NCI-H510A treated with DMSO at 0.1 percent for 48 hours (cell line): Measurements from ENCODE around the gene GLIS2.
A peak's percentile ranks its signal among the peaks of the same experiment; 100 is the strongest.

Experiments used
- DNase-seq: peaks from one replicate; lab custom pipeline; 2025; lab: John Stamatoyannopoulos, UW

Gene GLIS2

DNA sequence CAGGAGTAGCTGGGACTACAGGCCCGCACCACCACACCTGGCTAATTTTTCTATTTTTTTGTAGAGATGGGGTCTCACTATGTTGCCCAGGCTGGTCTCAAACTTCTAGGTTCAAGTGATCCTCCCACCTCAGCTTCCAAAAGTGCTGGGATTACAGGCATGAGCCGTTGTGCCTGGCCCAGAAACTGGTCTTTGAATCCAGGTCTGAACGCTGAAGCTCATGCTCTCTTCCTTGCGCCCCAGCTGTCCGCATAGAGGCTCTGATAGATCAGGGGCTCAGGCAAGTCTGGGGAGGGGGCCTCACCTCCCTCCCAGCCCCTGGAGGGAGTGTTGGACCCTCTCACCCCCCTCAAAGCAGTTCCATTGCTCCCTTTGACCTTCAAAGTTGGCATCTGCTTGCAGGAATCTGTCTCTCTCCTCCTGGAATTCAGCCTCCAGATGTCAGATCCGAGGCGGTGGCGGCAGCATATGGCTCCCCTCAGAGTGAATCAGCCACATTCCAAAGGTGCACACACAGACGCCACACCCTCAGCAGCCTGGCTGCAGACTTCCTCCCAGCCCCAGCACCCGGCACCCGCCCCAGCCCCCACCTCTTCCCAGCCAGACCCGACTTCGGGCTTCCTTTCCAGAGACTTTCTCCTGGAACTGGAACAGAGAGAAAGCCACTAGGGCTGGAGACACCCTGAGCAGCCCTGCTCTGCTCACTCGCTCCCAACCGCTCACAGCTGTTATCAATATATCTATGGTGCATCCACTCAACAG is 16.9 kb upstream of the GLIS2 start:
- no peak for DNase-seq

DNA sequence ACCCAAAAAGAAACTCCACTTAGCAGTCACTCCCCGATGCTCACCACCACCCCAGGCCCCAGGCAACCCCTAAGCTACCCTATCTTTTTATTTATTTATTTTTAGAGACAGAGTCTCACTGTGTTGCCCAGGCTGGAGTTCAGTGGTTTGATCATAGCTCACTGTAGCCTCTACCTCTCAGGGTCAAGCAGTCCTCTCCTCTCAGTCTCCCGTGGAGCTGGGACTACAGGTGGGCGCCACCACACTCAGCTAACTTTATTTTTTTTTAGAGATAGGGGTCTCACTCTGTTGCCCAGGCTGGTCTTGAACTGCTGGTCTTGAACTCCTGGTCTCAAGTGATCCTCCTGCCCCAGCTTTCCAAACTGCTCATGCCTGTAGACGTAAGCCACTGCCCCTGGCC is 14.7 kb upstream of the GLIS2 start:
- no peak for DNase-seq

DNA sequence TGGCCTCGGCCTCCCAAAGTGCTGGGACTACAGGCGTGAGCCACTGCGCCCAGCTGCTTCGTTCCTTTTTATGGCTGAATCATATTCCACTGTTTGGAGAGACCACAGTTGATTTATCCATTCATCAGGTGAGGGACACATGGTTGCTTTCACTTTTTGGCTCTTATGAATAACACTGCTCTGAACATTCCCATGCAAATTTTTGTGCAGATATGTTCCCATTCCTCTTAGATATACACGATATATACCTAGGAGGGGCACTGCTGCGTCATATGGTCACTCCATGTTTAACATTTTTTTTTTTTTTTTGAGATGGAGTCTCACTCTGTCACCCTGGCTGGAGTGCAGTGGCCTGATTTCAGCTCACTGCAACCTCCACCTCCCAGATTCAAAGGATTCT is 13.9 kb upstream of the GLIS2 start:
- no peak for DNase-seq

DNA sequence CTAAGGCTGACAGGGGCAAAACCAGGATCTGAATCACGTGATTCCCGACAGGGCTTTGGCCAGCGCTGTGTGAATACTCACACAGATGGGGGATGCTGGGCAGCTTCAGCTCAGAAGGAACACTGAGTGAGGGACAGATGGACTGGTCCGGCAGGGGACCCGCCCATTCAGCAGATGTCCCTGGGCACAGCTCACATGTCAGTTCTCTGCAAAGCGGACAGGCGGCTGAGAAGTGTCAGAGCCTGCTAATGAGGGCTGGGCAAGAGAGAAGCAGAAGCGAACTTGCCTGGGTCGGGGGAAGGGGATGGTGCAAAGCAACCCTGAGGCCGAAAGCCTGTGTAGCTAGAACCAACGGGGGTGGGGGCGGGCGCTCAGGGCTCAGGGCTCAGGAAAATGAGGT is 11.9 kb upstream of the GLIS2 start:
- DNase-seq: no peak

DNA sequence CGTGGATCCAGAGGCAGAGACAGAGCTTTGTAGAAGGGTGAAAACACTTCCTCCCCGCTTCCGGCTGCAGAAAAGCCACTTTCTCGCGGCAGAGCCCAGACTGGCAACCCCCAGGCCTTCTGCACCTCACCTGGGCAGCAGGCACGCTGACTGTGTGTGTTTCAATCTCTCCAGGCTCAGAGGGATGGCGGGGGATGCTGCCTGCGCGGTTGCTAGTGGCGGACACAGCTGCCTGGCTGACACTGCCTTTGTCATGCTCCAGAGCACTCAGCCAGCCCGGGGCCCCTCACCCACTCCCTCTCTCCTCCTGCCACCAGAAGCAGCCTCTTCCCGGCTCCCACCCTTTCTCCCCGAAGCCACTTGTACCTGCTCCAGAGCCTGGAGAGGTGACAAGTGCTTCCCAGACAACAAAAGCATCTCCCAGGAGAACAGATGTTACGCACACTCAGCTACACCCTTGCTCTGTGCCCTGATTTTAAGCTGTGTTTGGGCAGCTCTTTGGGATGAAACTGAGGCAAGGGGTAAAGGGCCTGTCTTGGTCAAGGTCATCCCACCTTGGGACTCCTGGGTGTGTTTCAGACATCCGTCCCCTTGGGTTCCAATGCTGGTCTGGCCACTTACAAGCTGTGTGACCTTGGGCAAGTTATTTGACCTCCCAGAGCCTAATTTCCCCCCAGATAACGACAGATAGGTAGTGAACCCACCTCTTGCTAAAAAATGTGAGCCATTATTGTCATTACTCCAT is 9.2 kb upstream of the GLIS2 start:
- peak; percentile 56 for DNase-seq

DNA sequence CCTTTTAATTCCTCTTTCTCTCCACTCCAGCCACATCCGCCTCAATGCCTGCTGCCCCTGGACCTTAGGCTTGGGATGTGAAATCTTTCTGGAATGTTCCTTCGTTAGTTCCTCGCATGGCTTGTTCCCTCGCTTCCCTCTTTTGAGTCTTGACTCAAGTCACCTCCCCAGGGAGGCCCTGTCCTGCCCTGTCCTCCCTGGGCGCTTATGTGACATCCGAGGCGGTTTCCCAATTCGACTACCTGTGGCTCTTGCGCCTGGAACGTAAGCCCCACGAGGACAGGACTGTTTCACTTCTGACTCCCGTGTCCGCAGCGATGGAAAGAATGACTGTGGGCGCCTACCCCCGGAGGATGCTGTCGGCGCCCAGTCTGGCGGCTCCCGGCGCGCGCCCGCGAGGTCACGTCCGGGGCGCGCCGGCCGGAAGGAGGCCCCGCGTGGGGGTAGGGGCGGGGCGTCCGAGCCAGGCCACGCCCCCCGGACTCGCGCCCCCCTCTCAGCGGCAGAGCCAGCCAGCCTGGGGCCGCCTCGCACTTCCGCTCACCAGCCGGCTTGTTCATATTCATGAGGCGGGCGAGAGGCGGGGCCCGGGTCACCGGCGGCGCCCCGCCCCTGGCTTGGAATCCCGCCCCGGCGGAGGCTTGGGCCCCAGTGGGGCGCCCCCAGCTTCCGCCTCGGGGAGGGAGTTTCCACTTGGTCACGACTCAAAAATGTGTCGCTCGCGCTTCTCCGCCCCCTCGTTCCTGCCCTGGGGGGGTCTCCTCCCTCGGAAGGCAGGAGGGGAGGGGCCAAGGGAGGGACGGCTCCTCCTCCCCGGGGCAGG is 8.4 kb upstream of the GLIS2 start:
- peak; percentile 67 for DNase-seq

DNA sequence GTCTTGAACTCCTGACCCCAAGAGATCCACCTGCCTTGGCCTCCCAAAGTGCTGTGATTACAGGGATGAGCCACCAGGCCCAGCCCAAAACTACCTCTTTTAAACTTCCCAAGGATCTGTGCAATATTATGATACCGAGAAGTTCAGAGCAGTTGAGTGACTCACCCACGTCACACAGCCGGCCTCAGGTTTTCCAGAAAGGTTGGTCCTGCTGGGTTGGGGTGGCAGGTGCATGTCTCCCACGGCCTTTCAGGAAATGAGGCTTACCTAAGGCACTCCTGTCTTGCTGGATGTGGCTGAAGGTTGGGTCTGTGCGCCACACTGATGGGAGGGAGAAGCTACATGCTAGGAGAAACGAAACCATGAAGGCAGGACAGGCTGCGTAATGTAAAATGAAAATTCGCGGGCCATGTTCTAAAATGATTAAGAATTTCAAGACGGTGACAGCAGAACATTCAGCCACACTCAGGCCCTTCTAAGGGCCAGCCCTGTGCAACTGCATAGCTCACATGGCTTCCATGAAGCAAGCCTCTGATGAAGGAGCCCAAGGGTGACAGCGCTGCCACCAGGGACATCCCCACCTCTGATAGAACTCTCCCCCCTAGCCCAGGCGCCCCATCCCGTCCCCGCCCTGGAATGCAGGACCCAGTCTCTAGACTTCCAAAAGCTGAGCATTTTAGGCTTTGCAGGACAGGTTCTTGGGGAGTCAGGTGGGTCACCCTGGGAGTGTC is 6.6 kb upstream of the GLIS2 start:
- no peak for DNase-seq

DNA sequence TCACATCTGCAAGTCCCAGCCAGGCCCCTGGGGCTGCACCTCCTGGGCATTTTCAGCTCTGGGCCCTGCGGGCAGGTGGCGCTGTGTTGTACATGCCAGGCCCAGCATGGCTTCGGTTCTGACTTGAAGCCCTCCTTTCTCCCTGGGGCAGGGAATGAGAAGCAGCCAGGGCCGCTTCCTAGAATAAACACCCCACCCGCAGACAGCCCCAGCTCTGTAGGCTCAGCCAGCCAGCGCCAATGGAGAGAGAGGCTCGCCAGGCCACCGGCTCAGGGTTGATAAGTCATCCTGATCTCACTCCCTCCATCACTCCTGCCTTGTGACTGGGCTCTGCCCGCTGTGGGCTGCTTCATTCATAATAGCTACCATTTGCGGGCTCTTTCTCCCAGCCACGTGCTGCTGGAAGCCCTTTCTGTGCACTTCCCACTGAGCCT is 6.0 kb upstream of the GLIS2 start:
- DNase-seq: peak; percentile 34

DNA sequence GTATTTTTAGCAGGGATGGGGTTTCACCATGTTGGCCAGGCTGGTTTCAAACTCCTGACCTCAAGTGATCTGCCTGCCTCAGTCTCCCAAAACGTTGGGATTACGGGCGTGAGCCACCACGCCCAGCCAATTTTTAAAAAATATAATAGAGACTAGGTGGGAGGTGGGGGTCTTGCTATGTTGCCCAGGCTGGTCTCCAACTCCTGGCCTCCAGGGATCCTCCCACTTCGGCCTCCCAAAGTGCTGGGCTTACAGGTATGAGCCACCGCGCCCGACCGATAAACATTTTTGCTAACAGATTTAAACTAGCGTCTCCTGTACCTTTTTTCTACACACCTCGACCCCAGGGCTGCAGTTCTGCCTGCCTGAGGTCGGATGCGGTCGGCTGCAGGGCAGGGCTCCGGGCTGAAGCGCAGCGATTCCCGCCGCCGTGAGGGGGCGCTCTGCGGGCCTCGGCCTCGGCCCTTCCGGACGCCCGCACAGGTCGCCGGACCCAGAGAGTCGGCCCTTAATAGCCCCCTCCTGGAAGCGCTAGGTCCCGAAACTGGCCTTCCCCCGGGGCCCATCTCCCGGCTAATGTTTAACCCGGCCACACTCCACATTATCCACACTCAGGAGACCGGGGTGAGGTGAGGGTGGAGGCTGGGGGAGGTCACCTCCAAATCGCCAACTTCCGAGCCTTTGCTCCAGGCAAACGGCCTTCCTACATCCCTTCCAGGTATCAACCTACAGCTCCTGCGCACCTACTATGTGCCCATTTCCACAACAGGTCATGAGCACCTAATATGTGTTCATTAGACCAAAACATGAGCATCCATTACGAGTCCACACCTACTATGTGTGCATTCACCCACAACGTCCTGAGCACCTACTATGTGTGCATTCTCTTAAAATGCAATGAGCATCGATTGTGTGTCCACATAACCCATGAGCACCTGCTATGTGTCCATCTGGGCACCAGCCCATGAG is 2.0 kb upstream of the GLIS2 start:
- no peak for DNase-seq

DNA sequence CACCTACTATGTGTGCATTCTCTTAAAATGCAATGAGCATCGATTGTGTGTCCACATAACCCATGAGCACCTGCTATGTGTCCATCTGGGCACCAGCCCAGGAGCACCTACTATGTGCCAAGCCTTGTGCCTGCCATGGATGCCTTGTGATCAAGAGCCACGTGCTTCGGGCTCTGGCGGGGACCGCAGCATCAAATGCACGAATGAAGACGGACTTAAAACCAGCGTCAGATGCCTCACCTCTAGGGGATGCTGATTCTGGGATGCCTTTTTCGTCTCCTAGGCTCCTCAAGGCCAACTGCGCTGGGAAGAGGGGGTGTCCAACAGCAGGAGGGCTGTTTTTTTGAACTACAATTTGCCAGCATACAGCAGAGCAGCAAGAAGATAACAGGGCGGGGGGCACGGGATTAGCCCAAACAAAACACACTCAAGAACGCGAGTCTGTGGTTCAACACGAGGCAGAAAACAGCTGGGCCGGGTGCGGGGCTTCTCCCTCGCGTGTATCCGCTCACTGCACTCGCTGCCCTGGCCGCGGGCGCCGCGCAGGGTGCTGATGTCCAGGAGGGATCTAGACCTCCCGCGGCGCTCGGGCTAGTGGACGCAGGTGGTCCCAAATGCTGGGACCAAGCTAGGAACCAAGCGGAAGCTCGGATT is 1.2 kb upstream of the GLIS2 start:
- DNase-seq: no peak

DNA sequence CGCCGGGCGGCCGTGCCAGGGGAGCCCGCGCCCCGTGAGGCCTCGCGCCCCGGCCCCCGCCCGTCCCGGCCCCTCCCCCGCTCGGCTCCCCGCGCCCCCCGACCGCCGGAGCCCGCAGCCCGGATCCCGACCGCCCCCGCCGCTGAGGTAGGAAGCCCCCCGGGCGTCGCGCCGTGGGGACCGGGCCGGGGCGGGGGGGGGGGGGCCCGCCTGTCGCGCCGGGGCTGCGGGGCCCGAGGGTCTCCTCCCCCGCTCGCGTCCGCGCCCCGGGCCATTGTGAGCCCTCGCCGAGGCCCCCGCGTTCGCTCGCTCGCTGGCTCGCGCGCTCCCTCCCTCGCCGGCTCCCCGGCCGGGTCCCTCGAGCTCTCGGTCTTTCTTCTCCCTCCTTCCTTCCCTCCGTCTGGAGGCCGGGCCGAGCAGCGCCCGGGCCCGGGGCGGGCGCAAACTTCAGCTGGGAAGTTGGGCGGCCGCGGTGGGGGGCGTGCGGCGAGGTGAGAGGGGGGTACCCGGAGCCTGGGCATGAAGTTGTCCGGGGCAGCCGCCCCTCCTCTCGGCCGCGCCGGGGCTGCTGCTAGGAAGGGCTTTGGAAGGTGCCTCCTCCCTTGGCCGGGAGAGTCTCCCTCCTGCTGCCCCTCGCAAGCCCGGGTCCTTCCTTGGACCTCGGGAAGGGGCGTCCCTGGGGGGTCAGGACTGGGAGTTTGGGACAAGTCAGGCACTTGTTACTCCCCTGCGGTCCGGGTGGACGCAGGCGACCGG is 419 bp downstream of the GLIS2 start:
- DNase-seq: no peak

DNA sequence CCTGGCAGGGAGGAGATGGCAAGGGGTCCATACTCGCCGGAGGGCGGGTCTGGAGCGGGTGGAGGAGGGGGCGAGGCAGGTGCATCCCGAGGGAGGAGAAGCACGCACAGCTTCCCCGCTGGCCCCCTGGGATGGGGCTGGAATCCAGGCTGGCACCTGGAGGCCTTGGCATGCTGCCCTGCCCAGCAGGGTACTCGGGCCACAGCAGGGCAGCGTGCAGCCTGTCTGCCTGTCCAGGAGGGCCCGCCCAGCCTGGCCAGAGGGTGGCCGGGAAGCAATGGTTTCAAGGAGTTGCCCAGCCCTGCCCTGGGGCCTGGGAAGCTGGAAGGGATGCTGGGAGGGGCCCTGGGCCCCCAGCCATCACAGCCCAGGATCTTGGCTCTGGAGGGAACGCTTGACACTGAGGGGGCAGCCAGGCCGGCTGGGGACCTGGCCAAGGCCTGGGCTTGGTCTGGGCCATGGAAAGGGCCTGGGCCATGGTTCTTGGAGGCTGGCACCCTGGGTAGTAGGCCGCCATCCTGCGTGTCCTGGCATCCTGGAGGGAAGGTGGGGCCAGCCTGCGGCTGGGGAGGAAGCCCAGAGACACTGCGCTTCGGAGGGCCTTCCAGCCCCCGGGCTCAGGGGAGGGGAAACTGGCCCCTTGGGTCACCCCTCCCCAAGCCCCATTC is 1.1 kb downstream of the GLIS2 start:
- DNase-seq: peak; percentile 41

DNA sequence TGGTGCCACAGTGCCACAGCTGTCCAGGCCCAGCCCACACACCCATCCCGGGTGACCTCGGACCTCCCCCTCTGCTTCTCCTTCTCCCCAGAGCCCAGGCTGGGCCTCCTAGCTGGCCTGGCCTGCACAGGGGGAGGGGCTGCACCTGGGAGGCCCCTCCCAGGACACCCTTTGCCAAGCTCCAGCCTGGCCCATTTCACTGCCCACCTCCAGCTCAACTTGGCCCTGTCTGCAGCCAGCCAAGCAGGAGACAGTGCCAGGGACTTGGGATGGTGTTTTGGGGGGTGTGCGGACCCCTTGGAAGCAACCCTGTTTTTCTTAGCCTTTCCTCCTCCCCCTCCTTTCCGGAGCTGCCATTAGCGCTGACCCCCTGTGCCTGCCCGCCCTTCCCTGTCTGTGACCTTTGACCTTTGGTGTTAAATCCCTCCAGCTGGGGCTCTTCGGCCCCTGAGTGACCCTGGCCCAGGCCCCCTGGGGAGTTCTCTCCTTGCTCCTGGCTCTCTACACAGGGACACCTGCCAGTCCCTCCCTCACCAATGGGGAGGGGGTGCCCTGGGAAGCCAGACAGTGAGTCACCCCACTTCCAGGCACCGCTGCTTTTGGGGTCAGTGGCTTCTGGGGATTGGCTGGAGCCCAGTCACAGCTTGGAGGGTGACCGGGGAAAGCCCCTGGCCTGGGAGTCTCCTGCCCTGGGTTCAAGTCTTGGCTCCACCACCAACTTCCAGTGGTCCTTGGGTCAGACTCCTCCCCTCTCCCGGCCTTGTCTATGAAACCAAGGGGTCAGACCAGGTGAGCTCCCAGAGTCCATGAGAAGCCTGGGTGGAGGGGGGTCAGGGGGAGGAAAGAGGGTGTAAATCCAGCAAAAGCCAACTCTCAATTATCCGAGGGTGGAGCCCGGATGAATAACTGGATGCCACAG is 1.9 kb downstream of the GLIS2 start:
- DNase-seq: no peak

DNA sequence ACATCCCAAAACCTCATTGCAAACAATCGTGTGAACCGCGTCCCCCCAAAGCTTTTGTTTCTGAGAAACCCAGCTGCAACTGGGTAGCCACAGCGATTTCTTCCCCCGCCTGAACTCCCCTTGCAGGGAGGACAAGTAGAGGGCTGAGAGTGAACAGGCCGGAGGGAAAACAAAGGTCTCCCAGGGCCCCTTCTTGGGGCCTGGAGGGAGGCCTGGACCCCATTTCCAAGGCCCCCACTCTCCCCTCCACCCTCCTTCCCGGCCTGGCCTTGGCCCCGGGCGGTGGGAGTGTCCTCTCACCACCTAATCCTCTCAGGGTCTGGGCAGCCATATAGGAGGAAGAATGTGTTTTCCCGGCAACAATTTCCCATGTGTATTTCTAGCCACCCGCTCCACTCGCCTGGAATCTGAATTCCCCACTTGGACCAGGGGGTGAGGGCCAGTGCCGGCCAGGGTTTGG is 2.6 kb downstream of the GLIS2 start:
- DNase-seq: no peak

DNA sequence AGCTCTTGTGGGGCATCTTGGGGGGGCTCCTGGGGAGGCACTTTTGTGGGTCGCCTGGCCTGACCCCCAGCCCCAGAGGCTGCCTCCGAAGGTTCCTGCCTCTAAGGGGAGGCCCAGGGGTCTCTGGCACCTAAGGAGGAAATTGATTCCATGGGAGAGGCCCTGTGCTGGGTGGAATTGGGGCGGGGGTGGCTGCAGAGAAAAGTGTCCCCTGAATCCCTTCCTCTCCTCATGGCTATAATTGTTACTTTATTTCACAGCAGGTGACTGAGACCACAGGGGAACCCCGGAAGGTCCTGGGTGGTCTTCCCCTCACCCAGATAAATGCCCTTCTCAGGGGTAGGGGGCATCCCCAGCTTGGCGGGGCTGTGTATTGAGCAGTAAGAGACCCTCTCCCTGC is 3.1 kb downstream of the GLIS2 start:
- no peak for DNase-seq

DNA sequence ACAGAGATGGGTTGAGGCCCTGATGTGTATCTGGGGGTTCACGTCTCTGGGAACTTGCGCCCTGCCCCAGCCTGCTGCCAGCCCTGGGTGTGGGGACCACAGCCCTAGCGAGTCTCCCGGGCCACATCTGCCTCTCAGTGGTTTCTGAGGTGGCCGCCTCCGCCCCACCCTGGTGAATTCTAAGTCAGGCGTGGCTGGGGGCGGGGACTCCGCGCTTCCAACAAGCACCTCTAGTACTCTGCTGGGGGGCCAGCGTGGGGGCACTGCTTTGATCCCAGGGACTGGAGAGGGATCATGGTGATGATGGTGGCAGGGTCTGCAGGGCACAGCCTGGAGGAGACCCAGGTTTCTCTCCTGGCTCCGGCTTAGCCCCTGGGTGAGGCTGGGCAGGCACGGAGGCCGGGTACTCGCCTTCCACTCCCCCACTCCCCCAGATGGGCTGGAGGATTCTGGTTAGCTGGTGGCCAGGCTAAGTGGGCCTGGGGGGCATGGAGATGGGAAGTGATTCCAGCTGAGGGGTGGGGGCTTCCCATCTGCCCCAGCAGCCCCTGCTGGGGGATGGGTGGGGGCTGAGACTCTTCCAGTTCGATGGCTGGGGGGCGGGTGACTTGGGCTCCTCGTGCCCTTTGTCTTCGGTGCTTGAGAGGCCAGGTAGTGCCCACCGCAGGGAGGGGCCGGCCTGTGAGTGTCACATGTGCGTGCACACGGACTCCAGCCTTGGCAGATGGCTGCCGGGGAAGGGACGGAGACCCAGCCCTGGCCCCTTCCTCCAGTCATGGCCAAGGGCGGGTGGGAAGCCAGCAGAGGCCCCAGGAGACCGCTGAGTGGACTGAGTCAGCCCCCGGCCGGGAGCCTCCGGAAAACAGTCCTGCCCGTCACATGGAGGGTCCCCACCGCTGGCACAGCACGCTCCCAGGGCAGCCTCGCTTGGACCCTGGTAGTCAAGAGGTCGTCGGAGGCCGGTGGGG is 3.9 kb downstream of the GLIS2 start:
- DNase-seq: no peak
